Uterus (tissue), 4 donors: ENCODE data around the gene COPS3. TPM values are rescaled to one million over a fixed set of nuclear protein-coding genes. Genes with fewer than 3 reads are reported as not detected.

Source experiments
- DNase-seq, 2 donors: peaks; one replicate each; pipeline ENCODE4 v3.0.0-alpha.2; 2019 to 2020
- H3K27ac ChIP-seq, 2 donors: fragments of 200-600 bp; sonication (generic); 1 replicate in 1 of 2; 2 replicates in 1 of 2; pipeline ENCODE4 v1.5.1; 2016 to 2018
- H3K27me3 ChIP-seq, 2 donors: fragments of 200-600 bp; sonication (generic); one replicate each; pipeline ENCODE4 v1.5.1; 2018 to 2019; ENCODE audit warnings: control low read depth in 1 of 2
- H3K36me3 ChIP-seq, 2 donors: fragments of 200-600 bp; sonication (generic); one replicate each; pipeline ENCODE4 v1.5.1; 2019; ENCODE audit warnings: control low read depth in 1 of 2
- H3K4me1 ChIP-seq, 2 donors: fragments of 200-600 bp; sonication (generic); one replicate each; pipeline ENCODE4 v1.5.1; 2018 to 2019; ENCODE audit warnings: control low read depth in 1 of 2
- H3K4me3 ChIP-seq, 2 donors: fragments of 200-600 bp; sonication (generic); 1 replicate in 1 of 2; 2 replicates in 1 of 2; pipeline ENCODE4 v1.5.1; 2018 to 2019; ENCODE audit warnings: mild to moderate bottlenecking in 1 of 2
- H3K9me3 ChIP-seq, 2 donors: fragments of 200-600 bp; sonication (generic); one replicate each; pipeline ENCODE4 v1.5.1; 2019; ENCODE audit warnings: control low read depth in 1 of 2
- POLR2A ChIP-seq, 2 donors: fragments of 450-650 bp; IDR thresholded peaks; one replicate each; pipeline ENCODE4 v1.6.1; 2016; ENCODE audit warnings: antibody characterized with exemption in 2 of 2, mild to moderate bottlenecking in 1 of 2, moderate library complexity in 1 of 2
- intact Hi-C: fragments of 100-400 bp; cut with DNase I; formaldehyde crosslinking; loops from one replicate; pipeline ENCODE4 v1.15.1; 2023; ENCODE audit warnings: low total_unique reads
- total RNA-seq, 4 donors: library from RNA; depleted of rRNA in 3 of 4; stranded (reverse); fragments of >200 nt in 3 of 4; gene quantifications; one replicate each; pipeline versions ENCODE4 v1.1.0 to v1.2.4, GENCODE V29; 2014 to 2023
- TF ChIP-seq, protein P1 (sequence below), 4 experiments: fragments of 200-600 bp in 2 of 4; fragments of 450-650 bp in 2 of 4; sonication (generic) in 2 of 4; IDR thresholded peaks; one replicate each; pipeline ENCODE4 v1.5.1; 2016 to 2019; ENCODE audit warnings: antibody characterized with exemption in 4 of 4, mild to moderate bottlenecking in 2 of 4, moderate library complexity in 1 of 4
- donor health status: DM: yes; HTN: yes; CAD: no.

The COPS3 gene
- total RNA-seq, 4 donors from 2014 or later, result 13.1 to 83.3 (median 49.4) TPM

DNA sequence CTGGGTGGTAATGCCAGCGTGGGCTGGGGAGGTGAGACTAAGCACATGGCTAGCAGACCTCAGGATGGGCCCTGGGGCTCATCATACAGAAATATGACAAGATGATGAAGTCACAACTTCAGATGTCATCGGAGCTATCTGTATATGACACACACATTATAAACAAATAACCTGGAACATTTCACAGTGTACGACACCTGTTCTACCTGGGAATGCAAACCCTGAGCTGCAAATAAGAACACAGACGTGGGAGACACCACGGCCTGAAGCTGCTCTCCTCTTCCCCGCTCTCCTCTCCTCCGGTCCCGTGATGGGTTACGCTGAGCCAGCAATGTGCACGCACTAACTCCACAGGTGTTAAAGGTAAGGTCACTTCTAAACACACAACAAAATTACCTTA lies 79.8 kb downstream of the COPS3 start:
- intact Hi-C loops, result no loop called here
- Histone ChIP-seq H3K36me3 (no peaks in the 10 kb centered on the region), H3K27me3 (no peaks in the 10 kb centered on the region), H3K9me3 (no peaks in the 10 kb centered on the region), H3K4me1 (peaks cover 0 to 14% of the 10 kb centered on the region in 2 donors), H3K27ac (peak overlapping the region in 1 of 2 donors; percentile 63), H3K4me3 (no peak overlapping the region)
- no peak for TF ChIP-seq POLR2A (IDR thresholded peaks at IDR 0.05)
- TF ChIP-seq, protein P1, sequence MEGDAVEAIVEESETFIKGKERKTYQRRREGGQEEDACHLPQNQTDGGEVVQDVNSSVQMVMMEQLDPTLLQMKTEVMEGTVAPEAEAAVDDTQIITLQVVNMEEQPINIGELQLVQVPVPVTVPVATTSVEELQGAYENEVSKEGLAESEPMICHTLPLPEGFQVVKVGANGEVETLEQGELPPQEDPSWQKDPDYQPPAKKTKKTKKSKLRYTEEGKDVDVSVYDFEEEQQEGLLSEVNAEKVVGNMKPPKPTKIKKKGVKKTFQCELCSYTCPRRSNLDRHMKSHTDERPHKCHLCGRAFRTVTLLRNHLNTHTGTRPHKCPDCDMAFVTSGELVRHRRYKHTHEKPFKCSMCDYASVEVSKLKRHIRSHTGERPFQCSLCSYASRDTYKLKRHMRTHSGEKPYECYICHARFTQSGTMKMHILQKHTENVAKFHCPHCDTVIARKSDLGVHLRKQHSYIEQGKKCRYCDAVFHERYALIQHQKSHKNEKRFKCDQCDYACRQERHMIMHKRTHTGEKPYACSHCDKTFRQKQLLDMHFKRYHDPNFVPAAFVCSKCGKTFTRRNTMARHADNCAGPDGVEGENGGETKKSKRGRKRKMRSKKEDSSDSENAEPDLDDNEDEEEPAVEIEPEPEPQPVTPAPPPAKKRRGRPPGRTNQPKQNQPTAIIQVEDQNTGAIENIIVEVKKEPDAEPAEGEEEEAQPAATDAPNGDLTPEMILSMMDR (IDR thresholded peaks at IDR 0.05), result no peak
- no peak for DNase-seq

DNA sequence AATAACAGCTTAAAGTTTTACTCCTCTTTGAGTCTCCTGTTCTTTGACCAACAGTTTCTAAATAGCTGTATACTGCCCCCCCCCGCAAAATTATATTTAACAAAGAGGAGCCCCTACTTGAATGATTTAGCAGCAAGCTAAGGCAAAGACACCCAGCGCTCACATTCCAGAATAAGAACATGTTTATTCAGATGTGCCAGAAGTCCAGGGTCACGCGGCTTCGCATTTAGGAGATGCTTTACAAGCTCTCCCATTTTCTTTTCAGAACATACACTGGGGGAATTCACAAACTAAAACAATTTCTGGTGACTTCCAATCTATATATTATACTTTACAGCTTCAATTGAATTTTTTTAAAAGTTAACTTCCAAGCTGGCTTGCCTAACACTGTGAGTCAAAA lies 80.2 kb downstream of the COPS3 start:
- TF ChIP-seq, protein P1 (IDR thresholded peaks at IDR 0.05), result no peak
- no peak for TF ChIP-seq POLR2A (IDR thresholded peaks at IDR 0.05)
- no peak overlapping the region for H3K4me3 ChIP-seq
- no peaks in the 10 kb centered on the region for H3K9me3 ChIP-seq
- H3K4me1 ChIP-seq, result peaks cover 0 to 13% of the 10 kb centered on the region in 2 donors
- H3K27ac ChIP-seq, result peak overlapping the region in 1 of 2 donors; percentile 63
- intact Hi-C loops, result no loop called here
- no peaks in the 10 kb centered on the region for H3K36me3 ChIP-seq
- DNase-seq, result peak in 1 of 2 donors; percentile 42
- H3K27me3 ChIP-seq, result no peaks in the 10 kb centered on the region

DNA sequence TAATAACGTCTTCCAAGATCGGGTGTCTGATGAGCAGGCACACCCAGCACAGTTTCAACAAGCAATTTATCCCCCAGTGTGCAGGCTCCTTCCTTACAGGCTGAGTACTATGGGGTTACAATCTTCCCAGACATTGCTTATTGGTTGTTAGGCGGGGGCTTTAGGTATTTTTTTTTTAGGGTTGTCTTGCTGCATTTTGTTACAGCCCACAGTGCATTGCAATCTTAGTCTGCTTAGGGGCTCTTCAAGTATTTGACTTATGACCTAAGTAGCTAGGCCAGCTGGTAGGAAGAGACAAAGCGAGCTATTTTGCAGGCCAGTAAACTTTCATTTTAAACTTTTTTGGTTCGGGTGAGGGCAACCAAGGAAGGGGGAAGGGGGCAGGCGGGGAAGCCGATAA lies 80.7 kb downstream of the COPS3 start:
- no peaks in the 10 kb centered on the region for H3K9me3 ChIP-seq
- intact Hi-C loops, result no loop called here
- H3K4me3 ChIP-seq, result no peak overlapping the region
- TF ChIP-seq POLR2A (IDR thresholded peaks at IDR 0.05), result no peak
- TF ChIP-seq, protein P1 (IDR thresholded peaks at IDR 0.05), result no peak
- H3K36me3 ChIP-seq, result no peaks in the 10 kb centered on the region
- peaks cover 0 to 13% of the 10 kb centered on the region in 2 donors for H3K4me1 ChIP-seq
- no peak for DNase-seq
- peak overlapping the region in 1 of 2 donors; percentile 52 for H3K27ac ChIP-seq
- H3K27me3 ChIP-seq, result no peaks in the 10 kb centered on the region

DNA sequence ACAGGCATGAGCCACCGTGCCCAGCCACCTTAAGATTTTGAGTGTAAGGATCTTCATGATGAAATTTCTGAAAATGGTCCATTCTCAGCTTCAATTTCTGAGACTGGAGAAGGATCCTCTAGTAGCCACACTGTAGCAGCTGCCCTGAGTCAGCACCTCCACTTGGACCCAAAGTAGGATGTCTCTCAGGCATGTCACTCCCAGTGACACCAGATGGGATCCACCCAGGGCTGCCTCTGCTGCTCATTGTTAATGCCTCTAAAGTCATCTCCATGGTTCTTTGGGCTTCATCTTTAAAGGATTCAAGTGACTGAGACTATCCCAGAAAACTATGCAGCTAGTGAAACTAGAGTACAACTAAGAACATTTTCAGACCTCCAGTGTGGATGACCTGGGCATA lies 82.8 kb downstream of the COPS3 start:
- no peaks in the 10 kb centered on the region for H3K9me3 ChIP-seq
- intact Hi-C loops, result no loop called here
- H3K36me3 ChIP-seq, result no peaks in the 10 kb centered on the region
- no peak overlapping the region for H3K27ac ChIP-seq
- no peak for DNase-seq
- TF ChIP-seq, protein P1 (IDR thresholded peaks at IDR 0.05), result no peak
- TF ChIP-seq POLR2A (IDR thresholded peaks at IDR 0.05), result no peak
- H3K4me3 ChIP-seq, result no peak overlapping the region
- no peaks in the 10 kb centered on the region for H3K4me1 ChIP-seq
- H3K27me3 ChIP-seq, result no peaks in the 10 kb centered on the region

DNA sequence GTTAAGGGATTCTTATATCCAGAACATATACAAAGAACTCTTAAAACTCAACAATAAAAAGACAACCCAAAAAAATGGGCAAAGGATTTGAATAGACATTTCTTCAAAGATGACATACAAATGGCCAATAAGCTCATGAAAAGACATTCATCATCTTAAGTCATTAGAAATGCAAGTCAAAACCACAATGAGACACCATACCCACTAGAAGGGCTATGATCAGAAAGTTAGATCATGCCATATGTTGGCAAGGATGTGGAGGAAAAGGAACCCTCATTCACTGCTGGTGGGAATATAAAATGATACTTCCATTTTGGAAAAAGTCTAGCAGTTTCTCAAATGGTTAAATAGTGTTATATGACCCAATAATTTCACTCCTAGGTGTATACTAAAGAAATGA lies 84.3 kb downstream of the COPS3 start:
- H3K4me3 ChIP-seq, result no peak overlapping the region
- H3K27me3 ChIP-seq, result no peaks in the 10 kb centered on the region
- DNase-seq, result no peak
- peaks cover 0 to 1% of the 10 kb centered on the region in 2 donors for H3K4me1 ChIP-seq
- intact Hi-C loops, result no loop called here
- no peaks in the 10 kb centered on the region for H3K36me3 ChIP-seq
- no peak overlapping the region for H3K27ac ChIP-seq
- TF ChIP-seq POLR2A (IDR thresholded peaks at IDR 0.05), result no peak
- TF ChIP-seq, protein P1 (IDR thresholded peaks at IDR 0.05), result no peak
- no peaks in the 10 kb centered on the region for H3K9me3 ChIP-seq

Other genes with a start within 250 kb of the COPS3 start
- 100 to 1,000 TPM in 2 of 4 donors, 10 to 100 TPM in 2; 61.5 to 407 (median 103) TPM for gene MPRIP, start 238.8 kb downstream of the COPS3 start, total RNA-seq
- gene PLD6, start 74.9 kb downstream of the COPS3 start, total RNA-seq, result 1 to 10 TPM in 3 of 4 donors, under 1 TPM in 1; 0.77 to 8.1 (median 5.0) TPM
- gene FLCN, start 44.1 kb downstream of the COPS3 start, total RNA-seq, result 10 to 100 TPM; 13.2 to 82.0 (median 61.5) TPM
- 1 to 10 TPM in 3 of 4 donors, under 1 TPM in 1; 0.26 to 7.8 (median 2.8) TPM for gene NT5M, start 22.1 kb upstream of the COPS3 start, total RNA-seq
- gene MED9, start 195.8 kb upstream of the COPS3 start, total RNA-seq, result 10 to 100 TPM in 3 of 4 donors, 1 to 10 TPM in 1; 3.2 to 17.4 (median 13.4) TPM
- gene RASD1, start 215.1 kb upstream of the COPS3 start, total RNA-seq, result 10 to 100 TPM in 1 of 4 donors, 1 to 10 TPM in 2, under 1 TPM in 1; 0.59 to 12.7 (median 7.4) TPM